MM.1S (cell line): ENCODE data around the gene KLHL18.

Experiments
- DNase-seq: peaks from one replicate; pipeline ENCODE4 v3.0.0-alpha.2; 2015
- H2AFZ ChIP-seq: fragments of 300-600 bp; sonication (generic); 2 replicates; pipeline ENCODE4 v1.6.0; 2016; ENCODE audit warnings: antibody characterized with exemption, low read length
- H3F3A ChIP-seq: fragments of 300-600 bp; sonication (generic); 2 replicates; pipeline ENCODE4 v1.6.1; 2016; ENCODE audit warnings: mild to moderate bottlenecking, antibody characterized with exemption, low read length, moderate library complexity, mixed read lengths; ENCODE audit not compliant: insufficient read depth
- H3K27ac ChIP-seq: fragments of 300-600 bp; sonication (generic); 2 replicates; pipeline ENCODE4 v1.5.1; 2016; ENCODE audit warnings: mild to moderate bottlenecking, low read length
- H3K27me3 ChIP-seq: fragments of 300-600 bp; sonication (generic); replicated peaks from 2 replicates; pipeline ENCODE4 v1.6.0; 2016; ENCODE audit warnings: low read length; ENCODE audit not compliant: insufficient read depth
- H3K36me3 ChIP-seq: fragments of 300-600 bp; sonication (generic); replicated peaks from 2 replicates; pipeline ENCODE4 v1.6.1; 2016; ENCODE audit warnings: mild to moderate bottlenecking, low read length, mixed read lengths; ENCODE audit not compliant: insufficient read depth
- H3K4me1 ChIP-seq: fragments of 300-600 bp; sonication (generic); 2 replicates; pipeline ENCODE4 v1.6.1; 2016; ENCODE audit warnings: low read length, mixed read lengths
- H3K4me2 ChIP-seq: fragments of 300-600 bp; sonication (generic); 2 replicates; pipeline ENCODE4 v1.6.0; 2016; ENCODE audit warnings: low read depth, low read length
- H3K4me3 ChIP-seq: fragments of 300-600 bp; sonication (generic); 2 replicates; pipeline ENCODE4 v1.5.1; 2016; ENCODE audit warnings: low read length, mixed read lengths
- H3K79me2 ChIP-seq: fragments of 300-600 bp; sonication (generic); 2 replicates; pipeline ENCODE4 v1.6.1; 2016; ENCODE audit warnings: mixed run types, low read length, mixed read lengths
- H3K9ac ChIP-seq: fragments of 300-600 bp; sonication (generic); 2 replicates; pipeline ENCODE4 v1.6.1; 2016; ENCODE audit warnings: low read length, mixed read lengths
- H3K9me2 ChIP-seq: fragments of 300-600 bp; sonication (generic); replicated peaks from 2 replicates; pipeline ENCODE4 v1.6.1; 2016; ENCODE audit warnings: mild to moderate bottlenecking, low read length, mixed read lengths; ENCODE audit not compliant: insufficient read depth
- H3K9me3 ChIP-seq: fragments of 300-600 bp; sonication (generic); replicated peaks from 2 replicates; pipeline ENCODE4 v1.6.1; 2016; ENCODE audit warnings: mild to moderate bottlenecking, low read length, mixed read lengths; ENCODE audit not compliant: insufficient read depth
- H4K20me1 ChIP-seq: fragments of 300-600 bp; sonication (generic); 2 replicates; pipeline ENCODE4 v1.6.1; 2016; ENCODE audit warnings: mild to moderate bottlenecking, low read length, moderate library complexity, mixed read lengths; ENCODE audit not compliant: insufficient read depth
- CTCF ChIP-seq: fragments of 300-600 bp; sonication (generic); IDR thresholded peaks from 2 replicates; pipeline ENCODE4 v1.5.1; 2016; ENCODE audit warnings: antibody characterized with exemption, low read length, mixed read lengths
- EZH2 ChIP-seq: fragments of 300-600 bp; sonication (generic); optimal IDR thresholded peaks from 2 replicates; pipeline ENCODE3; 2017; ENCODE audit warnings: low read depth, mild to moderate bottlenecking, antibody characterized with exemption, low read length, mixed read lengths
- EZH2phosphoT487 ChIP-seq: fragments of 300-600 bp; sonication (generic); IDR thresholded peaks from 2 replicates; pipeline ENCODE4 v1.6.1; 2018; ENCODE audit warnings: antibody characterized with exemption, low read length

KLHL18 gene

GRCh38 chr3:47282424-47283192 lies at the start of gene KLHL18, which contains the start of gene KIF9:
Gene KLHL18 (plus strand): TSS chr3:47282944. CDS start chr3:47282966, 22 bp downstream.
Gene KIF9 (minus strand): TSS chr3:47282799. CDS start chr3:47277374, 5,425 bp downstream.
- H3F3A ChIP-seq = no peaks in the 10 kb centered on the region
- no peak for TF ChIP-seq EZH2phosphoT487
- TF ChIP-seq EZH2 = no peak
- TF ChIP-seq CTCF = no peak
- H3K79me2 ChIP-seq = peaks cover 41% of the 10 kb centered on the region

GRCh38 chr3:47238017-47238416 lies 44.7 kb upstream of the KLHL18 start:
- TF ChIP-seq CTCF (no peak), EZH2phosphoT487 (no peak), EZH2 (no peak)
- H3K9me2 ChIP-seq = no peaks in the 10 kb centered on the region
- H3K4me2 ChIP-seq = no peak overlapping the region

More at GRCh38 chr3:47282424-47283192, at the start of gene KLHL18, which contains the start of gene KIF9:
- Histone ChIP-seq H3K27me3 (no peaks in the 10 kb centered on the region), H3K9me3 (no peaks in the 10 kb centered on the region), H4K20me1 (no peaks in the 10 kb centered on the region), H2AFZ (peak within 1 kb of the TSS; percentile 89), H3K4me1 (peaks cover 4% of the 10 kb centered on the region; the same call in 1 of the 2 replicates), H3K9me2 (no peaks in the 10 kb centered on the region), H3K27ac (peak within 1 kb of the TSS; percentile 89), H3K4me2 (peak within 1 kb of the TSS; percentile 93), H3K9ac (peak within 1 kb of the TSS; percentile 89), H3K36me3 (no peaks in the 10 kb centered on the region), H3K4me3 (peak within 1 kb of the TSS; percentile 86)
- peak; percentile 95 for DNase-seq

GRCh38 chr3:47239929-47240328 lies 42.8 kb upstream of the KLHL18 start:
- H2AFZ ChIP-seq = no peak overlapping the region
- no peaks in the 10 kb centered on the region for H4K20me1 ChIP-seq
- DNase-seq = no peak
- no peaks in the 10 kb centered on the region for H3K9me2 ChIP-seq
- no peak overlapping the region for H3K27ac ChIP-seq
- no peaks in the 10 kb centered on the region for H3K4me1 ChIP-seq
- no peaks in the 10 kb centered on the region for H3K27me3 ChIP-seq
- no peaks in the 10 kb centered on the region for H3K79me2 ChIP-seq
- TF ChIP-seq EZH2 = no peak
- TF ChIP-seq EZH2phosphoT487 = no peak
- no peak for TF ChIP-seq CTCF
- H3K9ac ChIP-seq = no peak overlapping the region
- no peak overlapping the region for H3K4me2 ChIP-seq
- no peak overlapping the region for H3K4me3 ChIP-seq
- no peaks in the 10 kb centered on the region for H3K9me3 ChIP-seq
- no peaks in the 10 kb centered on the region for H3F3A ChIP-seq
- H3K36me3 ChIP-seq = no peaks in the 10 kb centered on the region

More at GRCh38 chr3:47238017-47238416, 44.7 kb upstream of the KLHL18 start:
- Histone ChIP-seq H4K20me1 (no peaks in the 10 kb centered on the region), H3K9me3 (no peaks in the 10 kb centered on the region), H3K27ac (no peak overlapping the region), H3K9ac (no peak overlapping the region), H3K36me3 (no peaks in the 10 kb centered on the region), H2AFZ (no peak overlapping the region), H3F3A (no peaks in the 10 kb centered on the region), H3K4me3 (no peak overlapping the region), H3K27me3 (no peaks in the 10 kb centered on the region), H3K4me1 (no peaks in the 10 kb centered on the region), H3K79me2 (no peaks in the 10 kb centered on the region)
- DNase-seq = no peak
